Peyer's patch (tissue), 4 donors: ENCODE measurements around the gene DCHS1. TPM values are rescaled to one million over a fixed set of nuclear protein-coding genes. Genes with fewer than 3 reads are reported as not detected.

ENCODE experiments used
- DNase-seq, 3 donors: peaks; one replicate each; pipeline ENCODE4 v3.0.0-alpha.2; 2017 to 2019
- H3K27ac ChIP-seq, 4 donors: fragments of 200-600 bp; sonication (generic); one replicate each; pipeline ENCODE4 v1.5.1; 2016 to 2019
- H3K27me3 ChIP-seq, 2 donors: fragments of 200-600 bp; sonication (generic); one replicate each; pipeline ENCODE4 v1.5.1; 2019
- H3K36me3 ChIP-seq, 3 donors: fragments of 200-600 bp; sonication (generic); one replicate each; pipeline ENCODE4 v1.5.1; 2016 to 2019
- H3K4me1 ChIP-seq, 4 donors: fragments of 200-600 bp; sonication (generic); one replicate each; pipeline ENCODE4 v1.5.1; 2016 to 2019
- H3K4me3 ChIP-seq, 4 donors: fragments of 200-600 bp; sonication (generic); 1 replicate in 3 of 4; 2 replicates in 1 of 4; pipeline ENCODE4 v1.5.1; 2016 to 2019; ENCODE audit warnings: mild to moderate bottlenecking in 1 of 4
- H3K9me3 ChIP-seq, 4 donors: fragments of 200-600 bp; sonication (generic); one replicate each; pipeline ENCODE4 v1.5.1; 2016 to 2019; ENCODE audit warnings: mild to moderate bottlenecking in 1 of 4
- POLR2A ChIP-seq, 2 donors: fragments of 450-650 bp; IDR thresholded peaks; one replicate each; pipeline ENCODE4 v1.5.1; 2017; ENCODE audit warnings: antibody characterized with exemption in 2 of 2, mild to moderate bottlenecking in 2 of 2, moderate library complexity in 2 of 2
- total RNA-seq, 4 donors: library from RNA; depleted of rRNA; stranded (reverse); fragments of >200 nt; gene quantifications; one replicate each; pipeline ENCODE4 v1.1.0, GENCODE V29; 2016
- TF ChIP-seq, protein P1 (sequence below), 6 experiments: fragments of 450-650 bp in 4 of 6; fragments of 200-600 bp in 2 of 6; sonication (generic) in 1 of 6; IDR thresholded peaks; one replicate each; pipeline ENCODE4 v1.5.1; 2017 to 2019; ENCODE audit warnings: antibody characterized with exemption in 6 of 6, mild to moderate bottlenecking in 3 of 6, moderate library complexity in 1 of 6

Gene DCHS1
- total RNA-seq, 4 donors from 2014 or later, result 2.8 to 12.4 (median 9.7) TPM

DNA sequence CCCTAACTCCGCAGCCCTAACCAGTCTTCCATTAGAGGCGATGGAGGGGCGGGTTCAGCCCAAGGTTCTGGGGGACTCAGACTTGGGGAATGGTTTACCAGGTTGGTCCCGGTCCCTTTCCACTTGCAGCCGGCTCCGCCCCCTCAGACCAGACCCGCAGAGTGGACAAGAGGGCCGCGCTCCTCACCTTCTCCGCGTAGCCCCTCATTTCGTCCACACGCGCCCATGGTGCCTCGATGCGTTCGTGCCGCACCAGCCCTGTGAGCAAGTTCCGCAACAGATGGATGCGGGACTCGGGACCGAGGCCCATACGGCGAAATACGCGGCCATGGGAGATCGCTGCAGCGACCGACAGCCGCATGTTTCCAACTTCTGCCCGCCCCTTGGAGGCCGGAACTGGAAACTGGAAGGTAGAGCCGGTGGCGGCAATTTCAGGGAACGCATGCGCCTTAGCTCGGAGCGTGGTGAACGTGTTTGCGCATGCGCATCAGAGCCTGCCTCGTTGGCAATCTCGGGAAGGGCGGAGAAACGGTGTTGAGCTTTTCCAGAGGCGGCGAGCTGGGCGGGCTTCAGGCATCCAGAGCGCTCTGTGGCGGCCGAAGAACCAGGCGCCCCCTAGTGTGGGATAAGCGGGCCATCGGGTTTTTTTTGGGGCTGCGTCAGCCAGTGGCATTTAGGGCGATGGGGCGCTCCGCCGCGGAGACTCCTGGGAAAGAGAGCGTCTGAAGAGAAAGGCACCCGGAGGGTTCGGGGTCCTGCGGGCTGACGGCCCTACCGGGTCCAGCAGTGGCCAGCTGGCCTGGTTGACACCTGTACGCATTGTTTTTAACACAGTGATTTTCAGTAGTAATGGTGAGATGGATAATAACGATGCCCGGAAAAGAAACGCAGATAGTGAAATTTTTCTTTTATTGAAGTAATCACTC, 27.6 kb upstream of the DCHS1 start, which contains the start of gene MRPL17:
MRPL17 (minus strand) TSS at position 405 of the 926 bp plus-strand sequence; CDS start at position 361, 44 bp downstream.
- Histone ChIP-seq H3K9me3 (no peaks in the 10 kb centered on the region), H3K27ac (peak within 1 kb of the TSS; percentile 77 to 88 (median 86)), H3K27me3 (no peaks in the 10 kb centered on the region), H3K4me3 (peak within 1 kb of the TSS; percentile 58 to 95 (median 88)), H3K36me3 (peaks cover 0 to 7% (median 0%) of the 10 kb centered on the region in 3 donors), H3K4me1 (peaks cover 0 to 19% (median 5%) of the 10 kb centered on the region in 4 donors)
- peak; percentile 96 to 100 (median 98) for DNase-seq
- peak; percentile 41 to 62 for TF ChIP-seq POLR2A (IDR thresholded peaks at IDR 0.05)
- TF ChIP-seq, protein P1, sequence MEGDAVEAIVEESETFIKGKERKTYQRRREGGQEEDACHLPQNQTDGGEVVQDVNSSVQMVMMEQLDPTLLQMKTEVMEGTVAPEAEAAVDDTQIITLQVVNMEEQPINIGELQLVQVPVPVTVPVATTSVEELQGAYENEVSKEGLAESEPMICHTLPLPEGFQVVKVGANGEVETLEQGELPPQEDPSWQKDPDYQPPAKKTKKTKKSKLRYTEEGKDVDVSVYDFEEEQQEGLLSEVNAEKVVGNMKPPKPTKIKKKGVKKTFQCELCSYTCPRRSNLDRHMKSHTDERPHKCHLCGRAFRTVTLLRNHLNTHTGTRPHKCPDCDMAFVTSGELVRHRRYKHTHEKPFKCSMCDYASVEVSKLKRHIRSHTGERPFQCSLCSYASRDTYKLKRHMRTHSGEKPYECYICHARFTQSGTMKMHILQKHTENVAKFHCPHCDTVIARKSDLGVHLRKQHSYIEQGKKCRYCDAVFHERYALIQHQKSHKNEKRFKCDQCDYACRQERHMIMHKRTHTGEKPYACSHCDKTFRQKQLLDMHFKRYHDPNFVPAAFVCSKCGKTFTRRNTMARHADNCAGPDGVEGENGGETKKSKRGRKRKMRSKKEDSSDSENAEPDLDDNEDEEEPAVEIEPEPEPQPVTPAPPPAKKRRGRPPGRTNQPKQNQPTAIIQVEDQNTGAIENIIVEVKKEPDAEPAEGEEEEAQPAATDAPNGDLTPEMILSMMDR (IDR thresholded peaks at IDR 0.05), result peak; percentile 89 to 96 (median 93)

DNA sequence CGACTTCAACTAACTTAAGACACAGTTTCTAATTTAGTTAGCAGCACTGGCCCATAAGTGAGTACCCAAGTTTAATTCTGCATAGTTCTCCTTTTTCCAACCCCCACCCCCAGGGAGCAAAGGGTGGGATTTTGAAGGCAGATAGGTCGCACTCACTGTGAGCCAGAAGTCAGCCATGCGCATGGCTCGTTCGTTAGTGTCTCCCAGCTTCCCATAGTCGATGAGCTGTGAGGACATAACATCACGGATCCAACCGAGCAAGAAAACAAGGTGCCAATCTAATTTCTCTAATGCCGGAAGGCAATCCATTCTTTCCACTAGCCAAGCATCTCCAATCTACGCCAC, 27.0 kb upstream of the DCHS1 start:
- H3K4me3 ChIP-seq, result peak overlapping the region; percentile 58 to 95 (median 88)
- peaks cover 0 to 19% (median 5%) of the 10 kb centered on the region in 4 donors for H3K4me1 ChIP-seq
- H3K36me3 ChIP-seq, result peaks cover 0 to 7% (median 0%) of the 10 kb centered on the region in 3 donors
- peak overlapping the region; percentile 77 to 88 (median 86) for H3K27ac ChIP-seq
- H3K27me3 ChIP-seq, result no peaks in the 10 kb centered on the region
- DNase-seq, result no peak
- TF ChIP-seq, protein P1 (IDR thresholded peaks at IDR 0.05), result no peak
- TF ChIP-seq POLR2A (IDR thresholded peaks at IDR 0.05), result no peak
- H3K9me3 ChIP-seq, result no peaks in the 10 kb centered on the region

DNA sequence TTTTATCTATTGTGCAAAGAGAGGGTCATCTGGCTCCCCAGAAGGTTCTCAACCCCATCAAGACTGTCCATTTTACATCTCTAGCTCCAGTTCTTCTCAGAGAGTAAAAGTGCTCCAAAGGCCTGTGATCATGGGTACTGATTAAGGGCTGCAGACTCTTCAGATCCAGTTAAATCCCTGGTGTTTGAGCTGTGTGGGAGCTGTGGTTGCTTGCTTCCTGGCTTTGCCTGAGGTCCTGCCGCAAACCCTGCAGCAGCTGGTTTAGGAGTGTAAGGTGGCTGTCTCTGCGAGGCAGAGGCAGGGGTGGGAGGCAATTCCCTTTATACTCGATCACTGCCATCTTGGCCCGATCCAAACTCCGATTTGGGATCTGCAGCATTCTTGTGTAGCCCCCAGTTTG, 26.3 kb upstream of the DCHS1 start:
- Histone ChIP-seq H3K9me3 (no peaks in the 10 kb centered on the region), H3K27me3 (no peaks in the 10 kb centered on the region), H3K4me3 (peak overlapping the region in 3 of 4 donors; percentile 86 to 95 (median 90)), H3K27ac (peak overlapping the region in 2 of 4 donors; percentile 77 to 88), H3K36me3 (peaks cover 0 to 7% (median 0%) of the 10 kb centered on the region in 3 donors), H3K4me1 (peaks cover 0 to 19% (median 5%) of the 10 kb centered on the region in 4 donors)
- DNase-seq, result no peak
- no peak for TF ChIP-seq POLR2A (IDR thresholded peaks at IDR 0.05)
- TF ChIP-seq, protein P1 (IDR thresholded peaks at IDR 0.05), result no peak

DNA sequence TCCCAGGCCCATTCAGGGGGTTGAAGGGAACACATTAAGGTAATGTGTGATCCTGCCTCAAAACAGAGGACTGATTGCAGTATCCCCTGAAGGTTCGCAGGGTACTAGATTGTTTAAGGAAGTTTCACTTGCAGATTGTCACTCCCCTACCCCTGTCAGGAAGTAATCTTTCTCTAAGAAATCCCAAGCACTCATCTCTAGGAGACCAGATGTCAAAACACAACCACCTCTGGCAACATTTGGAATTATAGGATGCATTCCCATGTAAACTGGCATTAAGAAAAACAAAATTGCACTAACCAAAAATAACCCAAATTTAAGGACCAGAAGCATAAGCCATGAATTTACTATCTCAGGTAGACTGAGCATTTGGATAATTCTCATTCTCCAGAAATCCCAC, 25.9 kb upstream of the DCHS1 start:
- Histone ChIP-seq H3K4me1 (peaks cover 0 to 19% (median 5%) of the 10 kb centered on the region in 4 donors), H3K4me3 (no peak overlapping the region), H3K27me3 (no peaks in the 10 kb centered on the region), H3K27ac (no peak overlapping the region), H3K9me3 (no peaks in the 10 kb centered on the region), H3K36me3 (peaks cover 0 to 7% (median 0%) of the 10 kb centered on the region in 3 donors)
- TF ChIP-seq, protein P1 (IDR thresholded peaks at IDR 0.05), result no peak
- TF ChIP-seq POLR2A (IDR thresholded peaks at IDR 0.05), result no peak
- no peak for DNase-seq

DNA sequence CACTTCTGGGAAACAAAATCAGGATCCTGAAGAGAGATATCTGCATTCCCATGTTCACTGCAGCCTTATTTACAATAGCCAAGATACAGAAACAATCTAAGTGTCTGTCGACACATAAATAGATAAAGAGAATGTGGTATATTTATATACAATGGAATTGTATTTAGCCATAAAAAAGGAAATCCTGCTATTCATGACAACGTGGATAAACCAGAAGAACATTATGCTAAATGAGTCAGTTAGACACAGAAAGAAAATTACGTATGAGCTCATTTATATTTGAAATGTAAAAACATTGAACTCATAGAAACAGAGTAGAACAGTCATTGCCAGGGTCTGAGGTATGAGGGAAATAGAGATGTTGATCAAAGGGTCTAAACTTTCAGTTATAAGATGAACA, 21.4 kb upstream of the DCHS1 start:
- Histone ChIP-seq H3K4me3 (no peak overlapping the region), H3K27me3 (no peaks in the 10 kb centered on the region), H3K9me3 (no peaks in the 10 kb centered on the region), H3K4me1 (peaks cover 0 to 15% (median 2%) of the 10 kb centered on the region in 4 donors), H3K27ac (no peak overlapping the region), H3K36me3 (peaks cover 0 to 7% (median 0%) of the 10 kb centered on the region in 3 donors)
- no peak for TF ChIP-seq POLR2A (IDR thresholded peaks at IDR 0.05)
- TF ChIP-seq, protein P1 (IDR thresholded peaks at IDR 0.05), result no peak
- no peak for DNase-seq
